Esophagus squamous epithelium (tissue), 5 donors: ENCODE data around the gene SESN3. TPM values are rescaled to one million over a fixed set of nuclear protein-coding genes. Genes with fewer than 3 reads are reported as not detected.

ENCODE experiments used
- DNase-seq: peaks from one replicate; lab custom pipeline; 2025; lab: John Stamatoyannopoulos, UW
- H3K27ac ChIP-seq, 4 donors: fragments of 200-600 bp; sonication (generic); one replicate each; pipeline ENCODE4 v1.5.1; 2016 to 2019; ENCODE audit warnings: mild to moderate bottlenecking in 1 of 4
- H3K27me3 ChIP-seq, 4 donors: fragments of 200-600 bp; sonication (generic); 1 replicate in 3 of 4; 2 replicates in 1 of 4; pipeline versions ENCODE4 v1.5.1 to v1.6.0; 2017 to 2021; ENCODE audit warnings: antibody characterized with exemption in 1 of 4
- H3K36me3 ChIP-seq, 3 donors: fragments of 200-600 bp; sonication (generic); one replicate each; pipeline ENCODE4 v1.5.1; 2016 to 2019
- H3K4me1 ChIP-seq, 3 donors: fragments of 200-600 bp; sonication (generic); one replicate each; pipeline ENCODE4 v1.5.1; 2017 to 2019
- H3K4me3 ChIP-seq, 4 donors: fragments of 200-600 bp; sonication (generic); 1 replicate in 3 of 4; 2 replicates in 1 of 4; pipeline ENCODE4 v1.5.1; 2016 to 2019; ENCODE audit warnings: mild to moderate bottlenecking in 2 of 4, moderate library complexity in 1 of 4
- H3K9me3 ChIP-seq, 3 donors: fragments of 200-600 bp; sonication (generic); one replicate each; pipeline ENCODE4 v1.5.1; 2016 to 2019
- POLR2A ChIP-seq, 4 donors: fragments of 450-650 bp; IDR thresholded peaks; one replicate each; pipeline ENCODE4 v1.6.1; 2017; ENCODE audit warnings: antibody characterized with exemption in 4 of 4, mild to moderate bottlenecking in 4 of 4, moderate library complexity in 3 of 4
- WGBS, 2 donors: methylation state at CpG; one replicate each; pipeline ENCODE4 v1.1.5; 2018; 5-methylcytosine and 5-hydroxymethylcytosine counted together
- intact Hi-C: fragments of 100-400 bp; cut with DNase I; formaldehyde crosslinking; loops from one replicate; pipeline ENCODE4 v1.15.0; 2022
- total RNA-seq, 4 donors: library from RNA; depleted of rRNA; stranded (reverse); fragments of >200 nt; gene quantifications; one replicate each; pipeline ENCODE4 v1.1.0, GENCODE V29; 2016
- TF ChIP-seq, protein P1 (sequence below), 6 experiments: fragments of 450-650 bp in 4 of 6; fragments of 200-600 bp in 2 of 6; sonication (generic) in 2 of 6; IDR thresholded peaks; one replicate each; pipeline ENCODE4 v1.5.1; 2016 to 2019; ENCODE audit warnings: antibody characterized with exemption in 6 of 6, mild to moderate bottlenecking in 4 of 6, moderate library complexity in 4 of 6
- donor health status: DM: yes; HTN: yes; CAD: no.

The SESN3 gene
- total RNA-seq, 4 donors from 2014 or later, result 11.3 to 33.7 (median 22.1) TPM

DNA sequence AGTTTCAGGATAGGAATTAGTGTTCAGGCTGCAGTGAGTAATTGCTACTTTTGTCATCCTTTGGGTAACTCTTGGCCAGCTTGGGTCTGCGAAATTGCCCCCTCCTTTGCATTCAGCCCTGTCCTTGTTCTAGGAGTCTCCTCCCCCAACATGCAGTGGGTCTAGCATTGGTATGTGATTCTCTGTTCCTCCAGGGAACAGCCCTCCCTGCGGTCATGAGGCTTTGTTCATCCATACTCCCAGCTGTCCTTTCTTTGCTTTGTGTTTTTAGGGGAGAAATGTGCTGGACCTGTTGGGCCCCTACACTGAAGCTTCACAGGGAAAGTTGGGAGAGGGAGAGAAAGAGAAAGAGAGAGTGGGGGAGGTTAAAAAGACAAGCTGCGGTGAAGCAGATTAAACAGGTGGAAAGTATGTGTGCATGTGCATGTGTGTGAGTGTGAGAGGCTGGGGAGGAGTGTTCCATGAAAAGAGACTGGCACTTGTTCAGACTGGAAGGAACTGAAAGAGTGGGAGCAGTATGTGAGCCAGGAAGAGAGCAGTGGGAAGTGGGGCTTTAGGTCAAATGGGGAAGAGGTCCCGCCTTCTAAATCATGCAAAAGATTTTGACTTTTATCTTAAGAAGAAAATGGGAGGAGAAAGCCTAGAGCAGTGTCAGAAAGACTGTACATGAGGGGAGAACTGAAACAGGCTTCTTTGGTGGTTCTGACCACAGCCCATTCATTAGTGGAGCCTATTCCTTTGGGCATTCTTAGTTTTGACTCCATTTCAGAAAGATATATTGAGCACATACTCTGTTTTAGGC is 17.9 kb upstream of the SESN3 start:
- WGBS, 2 donors, result 70 to 74% methylated on average over 3 to 4 of the region's 4 CpGs
- TF ChIP-seq, protein P1, sequence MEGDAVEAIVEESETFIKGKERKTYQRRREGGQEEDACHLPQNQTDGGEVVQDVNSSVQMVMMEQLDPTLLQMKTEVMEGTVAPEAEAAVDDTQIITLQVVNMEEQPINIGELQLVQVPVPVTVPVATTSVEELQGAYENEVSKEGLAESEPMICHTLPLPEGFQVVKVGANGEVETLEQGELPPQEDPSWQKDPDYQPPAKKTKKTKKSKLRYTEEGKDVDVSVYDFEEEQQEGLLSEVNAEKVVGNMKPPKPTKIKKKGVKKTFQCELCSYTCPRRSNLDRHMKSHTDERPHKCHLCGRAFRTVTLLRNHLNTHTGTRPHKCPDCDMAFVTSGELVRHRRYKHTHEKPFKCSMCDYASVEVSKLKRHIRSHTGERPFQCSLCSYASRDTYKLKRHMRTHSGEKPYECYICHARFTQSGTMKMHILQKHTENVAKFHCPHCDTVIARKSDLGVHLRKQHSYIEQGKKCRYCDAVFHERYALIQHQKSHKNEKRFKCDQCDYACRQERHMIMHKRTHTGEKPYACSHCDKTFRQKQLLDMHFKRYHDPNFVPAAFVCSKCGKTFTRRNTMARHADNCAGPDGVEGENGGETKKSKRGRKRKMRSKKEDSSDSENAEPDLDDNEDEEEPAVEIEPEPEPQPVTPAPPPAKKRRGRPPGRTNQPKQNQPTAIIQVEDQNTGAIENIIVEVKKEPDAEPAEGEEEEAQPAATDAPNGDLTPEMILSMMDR (IDR thresholded peaks at IDR 0.05), result no peak
- no peak for TF ChIP-seq POLR2A (IDR thresholded peaks at IDR 0.05)
- Histone ChIP-seq H3K4me3 (no peak overlapping the region), H3K4me1 (peaks cover 0 to 28% (median 19%) of the 10 kb centered on the region in 3 donors), H3K27ac (no peak overlapping the region), H3K9me3 (no peaks in the 10 kb centered on the region), H3K27me3 (no peaks in the 10 kb centered on the region), H3K36me3 (no peaks in the 10 kb centered on the region)
- DNase-seq, result no peak
- intact Hi-C loops, result no loop called here

- Histone ChIP-seq H3K36me3 (no peaks in the 10 kb centered on the region), H3K4me3 (no peak overlapping the region), H3K9me3 (no peaks in the 10 kb centered on the region), H3K27me3 (no peaks in the 10 kb centered on the region), H3K4me1 (peaks cover 0 to 18% (median 10%) of the 10 kb centered on the region in 3 donors), H3K27ac (no peak overlapping the region)
- TF ChIP-seq POLR2A (IDR thresholded peaks at IDR 0.05), result no peak
- TF ChIP-seq, protein P1 (IDR thresholded peaks at IDR 0.05), result no peak
- intact Hi-C loops, result no loop called here
- DNase-seq, result no peak
- WGBS, 2 donors, result 76 to 91% methylated on average over 3 of the region's 3 CpGs
Measured at GRCh38 chr11:95247883-95248282, 16.9 kb upstream of the SESN3 start.

DNA sequence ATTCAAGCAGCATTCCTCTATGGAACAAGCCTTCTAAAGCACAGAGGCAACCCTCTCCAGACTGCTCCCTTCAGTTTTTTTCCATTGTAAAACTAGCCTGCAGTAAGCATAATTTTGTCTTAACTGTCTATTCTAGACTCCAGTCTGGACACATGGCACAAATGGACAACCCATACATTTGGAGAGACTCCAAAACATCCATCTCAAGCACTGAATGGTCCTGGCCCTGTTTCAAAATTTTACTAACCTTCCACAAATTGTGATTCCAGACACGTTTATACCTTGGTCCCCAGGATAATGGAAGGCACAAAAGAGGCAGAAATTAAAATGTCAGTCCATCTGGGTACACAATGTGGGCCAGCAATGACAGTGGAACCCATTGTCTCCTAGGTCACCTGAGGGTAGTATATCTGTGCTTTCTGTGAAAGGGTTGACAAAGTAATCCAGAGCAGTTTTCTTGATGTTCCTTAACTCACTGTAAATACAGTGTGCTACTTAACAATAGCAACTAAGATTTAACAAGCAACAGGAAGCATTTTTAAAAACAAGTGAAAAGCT is 16.2 kb upstream of the SESN3 start:
- no peak for DNase-seq
- WGBS, 2 donors, result 60 to 85% methylated on average over 1 of the region's 1 CpG
- no peaks in the 10 kb centered on the region for H3K9me3 ChIP-seq
- H3K36me3 ChIP-seq, result no peaks in the 10 kb centered on the region
- no peak overlapping the region for H3K27ac ChIP-seq
- H3K4me3 ChIP-seq, result no peak overlapping the region
- H3K27me3 ChIP-seq, result no peaks in the 10 kb centered on the region
- intact Hi-C loops, result no loop called here
- TF ChIP-seq POLR2A (IDR thresholded peaks at IDR 0.05), result no peak
- TF ChIP-seq, protein P1 (IDR thresholded peaks at IDR 0.05), result no peak
- peaks cover 0 to 17% (median 9%) of the 10 kb centered on the region in 3 donors for H3K4me1 ChIP-seq

DNA sequence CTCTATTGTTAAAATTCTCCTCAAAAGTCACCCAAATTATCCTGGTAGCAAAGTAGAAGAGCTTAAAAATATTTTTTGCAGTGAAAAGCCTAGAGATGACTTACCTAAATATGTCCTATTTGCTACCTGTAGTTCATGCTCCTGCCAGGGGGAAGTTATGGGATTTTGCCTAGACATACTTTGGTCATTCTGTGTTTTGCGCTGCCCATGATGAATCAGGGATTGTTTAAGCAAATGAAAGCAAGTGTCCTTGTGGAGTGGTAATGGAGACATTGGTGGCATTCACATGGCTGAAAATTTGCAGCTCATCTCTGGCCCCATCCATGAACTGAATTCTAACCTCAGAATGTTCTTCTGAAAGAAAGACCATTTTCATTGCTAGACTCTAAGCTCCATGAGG is 14.6 kb upstream of the SESN3 start:
- H3K9me3 ChIP-seq, result no peaks in the 10 kb centered on the region
- 50 to 88% methylated on average over 1 of the region's 1 CpG for WGBS, 2 donors
- peak overlapping the region; percentile 15 to 73 (median 50) for H3K27ac ChIP-seq
- peaks cover 0 to 25% (median 9%) of the 10 kb centered on the region in 3 donors for H3K4me1 ChIP-seq
- no peaks in the 10 kb centered on the region for H3K27me3 ChIP-seq
- no peak for TF ChIP-seq POLR2A (IDR thresholded peaks at IDR 0.05)
- TF ChIP-seq, protein P1 (IDR thresholded peaks at IDR 0.05), result no peak
- intact Hi-C loops, result no loop called here
- DNase-seq, result no peak
- no peaks in the 10 kb centered on the region for H3K36me3 ChIP-seq
- H3K4me3 ChIP-seq, result no peak overlapping the region

- Histone ChIP-seq H3K4me1 (peaks cover 0 to 25% (median 9%) of the 10 kb centered on the region in 3 donors), H3K27ac (peak overlapping the region in 3 of 4 donors; percentile 15 to 73 (median 63)), H3K4me3 (no peak overlapping the region), H3K36me3 (no peaks in the 10 kb centered on the region), H3K9me3 (no peaks in the 10 kb centered on the region), H3K27me3 (no peaks in the 10 kb centered on the region)
- 23 to 27% methylated on average over 2 to 3 of the region's 3 CpGs for WGBS, 2 donors
- no peak for DNase-seq
- TF ChIP-seq, protein P1 (IDR thresholded peaks at IDR 0.05), result no peak
- no peak for TF ChIP-seq POLR2A (IDR thresholded peaks at IDR 0.05)
- intact Hi-C loops, result no loop called here
Measured at GRCh38 chr11:95245038-95245437, 14.0 kb upstream of the SESN3 start.
